Activated T-cell treated with anti-CD3 and anti-CD28 coated beads for 4 hours (primary cell): Measurements from ENCODE around the gene FAM72D.
"Not testable (repeated sequence)": the region's sequence is repeated elsewhere in the genome, so short reads cannot be mapped to it uniquely, and the experiment has no call there.

Experiments
- DNase-seq: peaks from one replicate; pipeline ENCODE4 v3.0.0-alpha.2; 2020

The FAM72D gene

GRCh38 chr1:145155873-145156272 is 60.1 kb downstream of the FAM72D start:
- DNase-seq = not testable (repeated sequence)

- DNase-seq = peak; percentile 16
Observed at GRCh38 chr1:145156891-145157610, 61.3 kb downstream of the FAM72D start.

GRCh38 chr1:145157715-145158114 is 61.9 kb downstream of the FAM72D start:
- not testable (repeated sequence) for DNase-seq

- not testable (repeated sequence) for DNase-seq
Observed at GRCh38 chr1:145161046-145161752, 65.4 kb downstream of the FAM72D start.
